D721Med (cell line): ENCODE data around the gene NUP214.

Experiments
- DNase-seq: peaks from one replicate; pipeline ENCODE4 v3.0.0; 2011; ENCODE audit warnings: low spot score; ENCODE audit not compliant: insufficient read length
- FAIRE-seq: peaks from 2 replicates; lab custom pipeline; 2011; peaks lifted over from hg19 to GRCh38; lab: Jason Lieb, UNC
- CTCF ChIP-seq: IDR thresholded peaks from 2 replicates; pipeline ENCODE4 v1.5.1; 2012; ENCODE audit warnings: mild to moderate bottlenecking, control low read depth; ENCODE audit not compliant: insufficient read depth; ENCODE audit errors: missing control alignments

Gene NUP214

GRCh38 chr9:131119600-131119999 lies 5.8 kb upstream of the NUP214 start:
- TF ChIP-seq CTCF, result no peak
- DNase-seq, result no peak
- no peak for FAIRE-seq

DNA sequence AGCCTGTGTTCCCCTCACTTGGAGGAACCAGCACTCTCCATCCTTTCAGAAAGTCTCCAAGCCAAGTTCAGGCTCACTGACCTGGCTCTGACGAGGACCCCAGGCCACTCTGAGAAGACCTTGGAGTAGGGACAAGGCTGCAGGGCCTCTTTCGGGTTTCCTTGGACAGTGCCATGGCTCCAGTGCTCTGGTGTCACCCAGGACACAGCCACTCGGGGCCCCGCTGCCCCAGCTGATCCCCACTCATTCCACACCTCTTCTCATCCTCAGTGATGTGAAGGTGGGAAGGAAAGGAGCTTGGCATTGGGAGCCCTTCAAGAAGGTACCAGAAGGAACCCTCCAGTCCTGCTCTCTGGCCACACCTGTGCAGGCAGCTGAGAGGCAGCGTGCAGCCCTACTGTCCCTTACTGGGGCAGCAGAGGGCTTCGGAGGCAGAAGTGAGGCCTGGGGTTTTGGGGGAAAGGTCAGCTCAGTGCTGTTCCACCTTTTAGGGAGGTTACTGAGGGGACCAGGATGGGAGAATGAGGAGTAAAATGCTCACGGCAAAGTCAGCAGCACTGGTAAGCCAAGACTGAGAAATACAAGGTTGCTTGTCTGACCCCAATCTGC lies 4.7 kb upstream of the NUP214 start:
- TF ChIP-seq CTCF, result no peak
- DNase-seq, result no peak
- no peak for FAIRE-seq

DNA sequence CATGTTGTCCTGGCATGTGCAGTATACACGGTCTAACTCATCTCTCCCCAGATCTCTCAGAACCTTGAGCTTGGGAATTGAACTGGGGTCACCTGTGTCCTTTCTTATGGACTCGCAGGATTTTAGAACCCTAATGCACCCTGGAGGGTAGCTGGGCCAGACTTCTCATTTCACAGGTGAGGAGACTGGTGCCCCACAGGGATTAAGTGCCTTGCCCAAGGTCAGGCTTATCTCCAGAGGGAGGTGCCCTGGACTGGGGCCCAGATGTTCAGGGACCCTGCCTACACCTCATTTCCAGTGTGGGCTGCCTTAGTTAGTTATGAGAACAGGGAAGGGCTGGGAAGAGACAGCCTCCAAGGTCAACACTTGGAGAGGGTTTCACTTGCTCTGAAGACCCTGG lies 4.0 kb upstream of the NUP214 start:
- FAIRE-seq, result no peak
- TF ChIP-seq CTCF, result no peak
- DNase-seq, result no peak

DNA sequence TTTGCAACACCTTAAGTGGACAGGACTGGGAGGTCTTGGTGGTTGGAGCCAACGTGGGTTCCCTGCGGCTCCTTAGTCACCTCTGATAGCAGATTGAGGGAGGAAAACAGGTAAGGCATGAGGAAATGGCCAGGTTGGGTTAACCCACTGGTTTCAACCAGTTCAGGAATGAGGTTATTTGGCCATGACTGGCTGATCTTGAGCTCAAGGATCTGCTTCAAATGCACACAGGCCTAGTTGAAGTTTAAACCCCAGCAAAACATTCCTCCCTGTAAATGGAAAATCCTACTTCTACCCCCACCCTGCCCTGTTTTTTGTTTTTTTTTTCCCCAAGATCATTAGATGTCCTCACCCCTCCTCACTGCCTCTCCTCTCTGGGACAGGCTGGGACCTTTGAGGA lies 3.2 kb upstream of the NUP214 start:
- TF ChIP-seq CTCF, result no peak
- FAIRE-seq (no peak), DNase-seq (no peak)

- FAIRE-seq (no peak), DNase-seq (no peak)
- TF ChIP-seq CTCF, result no peak
These were observed 423 bp upstream of the NUP214 start for GRCh38 chr9:131125038-131125287.

DNA sequence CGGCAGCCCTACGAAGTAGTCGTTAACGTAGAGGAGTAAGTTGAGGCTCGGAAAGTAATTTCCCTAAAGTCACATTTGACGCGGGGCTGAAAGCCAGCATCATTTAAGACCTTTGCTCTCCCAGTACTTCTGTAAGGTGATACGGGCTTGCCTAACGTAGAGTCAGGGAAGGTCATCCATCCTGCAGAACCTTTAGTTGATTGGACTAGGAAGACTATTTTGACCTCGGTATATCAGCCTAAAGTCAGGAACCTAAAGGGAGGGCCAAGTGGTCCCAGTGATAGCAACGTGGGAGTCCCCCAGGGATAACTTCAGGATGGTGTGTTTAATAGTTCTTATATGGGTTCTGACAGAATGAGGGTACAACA lies 657 bp downstream of the NUP214 start:
- no peak for DNase-seq
- no peak for FAIRE-seq
- no peak for TF ChIP-seq CTCF

DNA sequence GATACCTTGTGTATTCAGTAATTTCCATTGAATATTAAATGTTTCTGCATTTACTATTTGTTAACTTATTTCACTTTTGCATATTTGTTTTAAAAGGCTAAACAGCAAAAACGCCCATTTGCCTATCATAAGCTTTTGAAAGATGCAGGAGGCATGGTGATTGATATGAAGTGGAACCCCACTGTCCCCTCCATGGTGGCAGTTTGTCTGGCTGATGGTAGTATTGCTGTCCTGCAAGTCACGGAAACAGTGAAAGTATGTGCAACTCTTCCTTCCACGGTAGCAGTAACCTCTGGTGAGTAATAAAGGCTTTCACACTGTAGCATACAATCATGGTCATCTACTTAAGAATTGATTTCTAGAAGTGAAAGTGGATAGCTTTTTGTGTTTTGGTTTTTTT lies 3.8 kb downstream of the NUP214 start:
- no peak for FAIRE-seq
- no peak for DNase-seq

More for the DNA sequence above, 3.8 kb downstream of the NUP214 start:
- TF ChIP-seq CTCF, result no peak
